Natural killer cell treated with Interleukin-12 subunit alpha and Interleukin-12 subunit beta and Interleukin-15 and Interleukin-18, amount 100 ng/mL, for 72 hours (primary cell): ENCODE measurements around the gene KLF17. TPM values are rescaled to one million over a fixed set of nuclear protein-coding genes. Genes with fewer than 3 reads are reported as not detected.

Experiments used
- ATAC-seq, 2 donors: fragments of 150-1000 bp; cut with Tn5 transposase in 1 of 2; sonication (Bioruptor Pico), chemical (Tn5 transposase) in 1 of 2; 2 replicates each; pipeline ENCODE4 v1.10.0; 2021
- DNase-seq: peaks from one replicate; pipeline ENCODE4 v3.0.0; 2022; ENCODE audit warnings: low spot score
- H3K27ac Mint-ChIP-seq, 2 donors: 1 replicate in 1 of 2; 2 replicates in 1 of 2; pipeline ENCODE4 v1.8.0; 2022; ENCODE audit warnings: mixed read lengths in 2 of 2, mild to moderate bottlenecking in 1 of 2, moderate library complexity in 1 of 2
- H3K27me3 Mint-ChIP-seq, 2 donors: 1 replicate in 1 of 2; 2 replicates in 1 of 2; pipeline ENCODE4 v1.8.0; 2022; ENCODE audit warnings: mixed read lengths in 2 of 2
- H3K36me3 Mint-ChIP-seq: one replicate; pipeline ENCODE4 v1.8.0; 2022; ENCODE audit warnings: mixed read lengths
- H3K4me1 Mint-ChIP-seq, 2 donors: 1 replicate in 1 of 2; 2 replicates in 1 of 2; pipeline ENCODE4 v1.8.0; 2022; ENCODE audit warnings: low read depth in 2 of 2, mixed read lengths in 2 of 2, mild to moderate bottlenecking in 1 of 2
- H3K4me3 Mint-ChIP-seq: one replicate; pipeline ENCODE4 v1.8.0; 2022; ENCODE audit warnings: mixed read lengths
- H3K9me3 Mint-ChIP-seq: 2 replicates; pipeline ENCODE4 v1.8.0; 2022; ENCODE audit warnings: mixed read lengths
- total RNA-seq, 2 donors: library from RNA; stranded (reverse); gene quantifications; one replicate each; pipeline ENCODE4 v1.2.3, GENCODE V29; 2022

The KLF17 gene
- total RNA-seq = not detected

GRCh38 chr1:44118682-44119081 is at the start of gene KLF17:
TSS of gene KLF17 (plus strand) at chr1:44118821. CDS start at chr1:44118908, 87 bp downstream.
- H3K27me3 Mint-ChIP-seq = peaks cover 19 to 45% of the 10 kb centered on the region in 2 donors
- no peak for ATAC-seq
- H3K9me3 Mint-ChIP-seq = no peaks in the 10 kb centered on the region
- H3K4me3 Mint-ChIP-seq = no peak within 1 kb of the TSS
- DNase-seq = no peak
- H3K27ac Mint-ChIP-seq = no peak within 1 kb of the TSS
- H3K4me1 Mint-ChIP-seq = no peaks in the 10 kb centered on the region
- H3K36me3 Mint-ChIP-seq = no peaks in the 10 kb centered on the region

- Mint-ChIP-seq H3K36me3 (no peaks in the 10 kb centered on the region), H3K27ac (no peak overlapping the region), H3K4me1 (no peaks in the 10 kb centered on the region), H3K27me3 (peaks cover 33 to 70% of the 10 kb centered on the region in 2 donors), H3K4me3 (no peak overlapping the region), H3K9me3 (no peaks in the 10 kb centered on the region)
- ATAC-seq (no peak), DNase-seq (no peak)
These were observed 47.2 kb upstream of the KLF17 start for GRCh38 chr1:44071461-44071860.

GRCh38 chr1:44072204-44072603 is 46.4 kb upstream of the KLF17 start:
- no peak for ATAC-seq
- H3K36me3 Mint-ChIP-seq = no peaks in the 10 kb centered on the region

GRCh38 chr1:44072821-44073220 is 45.8 kb upstream of the KLF17 start:
- H3K36me3 Mint-ChIP-seq = no peaks in the 10 kb centered on the region
- H3K4me1 Mint-ChIP-seq = no peaks in the 10 kb centered on the region
- no peaks in the 10 kb centered on the region for H3K9me3 Mint-ChIP-seq
- H3K4me3 Mint-ChIP-seq = no peak overlapping the region
- H3K27me3 Mint-ChIP-seq = peaks cover 31 to 62% of the 10 kb centered on the region in 2 donors
- H3K27ac Mint-ChIP-seq = no peak overlapping the region
- ATAC-seq = no peak
- no peak for DNase-seq

More at GRCh38 chr1:44072204-44072603, 46.4 kb upstream of the KLF17 start:
- Mint-ChIP-seq H3K4me1 (no peaks in the 10 kb centered on the region), H3K27me3 (peaks cover 32 to 67% of the 10 kb centered on the region in 2 donors), H3K4me3 (no peak overlapping the region), H3K9me3 (no peaks in the 10 kb centered on the region), H3K27ac (no peak overlapping the region)
- DNase-seq = no peak

GRCh38 chr1:44073528-44073927 is 45.1 kb upstream of the KLF17 start:
- Mint-ChIP-seq H3K27me3 (peaks cover 31 to 63% of the 10 kb centered on the region in 2 donors), H3K27ac (no peak overlapping the region), H3K4me1 (no peaks in the 10 kb centered on the region), H3K36me3 (no peaks in the 10 kb centered on the region), H3K9me3 (no peaks in the 10 kb centered on the region), H3K4me3 (no peak overlapping the region)
- ATAC-seq = no peak
- DNase-seq = no peak

- Mint-ChIP-seq H3K4me1 (no peaks in the 10 kb centered on the region), H3K4me3 (no peak overlapping the region), H3K36me3 (no peaks in the 10 kb centered on the region), H3K27ac (no peak overlapping the region), H3K27me3 (peaks cover 34 to 66% of the 10 kb centered on the region in 2 donors), H3K9me3 (no peaks in the 10 kb centered on the region)
- DNase-seq = no peak
- peak in 1 of 2 donors; percentile 6 for ATAC-seq
These were observed 44.2 kb upstream of the KLF17 start for GRCh38 chr1:44074415-44074814.

GRCh38 chr1:44076066-44076465 is 42.6 kb upstream of the KLF17 start:
- DNase-seq = no peak
- ATAC-seq = no peak
- Mint-ChIP-seq H3K27me3 (peaks cover 34 to 51% of the 10 kb centered on the region in 2 donors), H3K4me3 (no peak overlapping the region), H3K36me3 (no peaks in the 10 kb centered on the region), H3K4me1 (no peaks in the 10 kb centered on the region), H3K27ac (no peak overlapping the region), H3K9me3 (no peaks in the 10 kb centered on the region)

- Mint-ChIP-seq H3K4me1 (no peaks in the 10 kb centered on the region), H3K27me3 (peaks cover 31 to 47% of the 10 kb centered on the region in 2 donors), H3K27ac (no peak overlapping the region), H3K36me3 (no peaks in the 10 kb centered on the region), H3K4me3 (no peak overlapping the region), H3K9me3 (no peaks in the 10 kb centered on the region)
- DNase-seq = no peak
- ATAC-seq = no peak
These were observed 41.2 kb upstream of the KLF17 start for GRCh38 chr1:44077421-44077820.

GRCh38 chr1:44078104-44078503 is 40.5 kb upstream of the KLF17 start:
- ATAC-seq (no peak), DNase-seq (no peak)
- no peaks in the 10 kb centered on the region for H3K4me1 Mint-ChIP-seq
- H3K36me3 Mint-ChIP-seq = no peaks in the 10 kb centered on the region
- H3K27ac Mint-ChIP-seq = no peak overlapping the region
- H3K4me3 Mint-ChIP-seq = no peak overlapping the region
- H3K9me3 Mint-ChIP-seq = no peaks in the 10 kb centered on the region
- H3K27me3 Mint-ChIP-seq = peaks cover 27 to 43% of the 10 kb centered on the region in 2 donors

GRCh38 chr1:44079566-44079965 is 39.1 kb upstream of the KLF17 start:
- no peak overlapping the region for H3K4me3 Mint-ChIP-seq
- H3K9me3 Mint-ChIP-seq = no peaks in the 10 kb centered on the region
- no peak overlapping the region for H3K27ac Mint-ChIP-seq
- no peak for ATAC-seq
- H3K4me1 Mint-ChIP-seq = no peaks in the 10 kb centered on the region
- H3K36me3 Mint-ChIP-seq = no peaks in the 10 kb centered on the region
- no peak for DNase-seq
- peaks cover 23 to 32% of the 10 kb centered on the region in 2 donors for H3K27me3 Mint-ChIP-seq

- Mint-ChIP-seq H3K27me3 (peaks cover 27 to 48% of the 10 kb centered on the region in 2 donors), H3K9me3 (no peaks in the 10 kb centered on the region), H3K27ac (no peak overlapping the region), H3K4me1 (no peaks in the 10 kb centered on the region), H3K36me3 (no peaks in the 10 kb centered on the region), H3K4me3 (no peak overlapping the region)
- no peak for ATAC-seq
- DNase-seq = no peak
These were observed 33.5 kb upstream of the KLF17 start for GRCh38 chr1:44084998-44085675.

- Mint-ChIP-seq H3K4me3 (no peak overlapping the region), H3K9me3 (no peaks in the 10 kb centered on the region), H3K27me3 (peaks cover 32 to 52% of the 10 kb centered on the region in 2 donors), H3K4me1 (no peaks in the 10 kb centered on the region), H3K27ac (no peak overlapping the region), H3K36me3 (no peaks in the 10 kb centered on the region)
- no peak for DNase-seq
- no peak for ATAC-seq
These were observed 31.7 kb upstream of the KLF17 start for GRCh38 chr1:44086692-44087474.

- H3K27me3 Mint-ChIP-seq = peaks cover 24 to 44% of the 10 kb centered on the region in 2 donors
- ATAC-seq (no peak), DNase-seq (no peak)
- no peaks in the 10 kb centered on the region for H3K36me3 Mint-ChIP-seq
- H3K4me1 Mint-ChIP-seq = no peaks in the 10 kb centered on the region
- no peak overlapping the region for H3K27ac Mint-ChIP-seq
- no peak overlapping the region for H3K4me3 Mint-ChIP-seq
- H3K9me3 Mint-ChIP-seq = no peaks in the 10 kb centered on the region
These were observed 29.1 kb upstream of the KLF17 start for GRCh38 chr1:44089371-44090048.
